GM18507 (cell line): ENCODE measurements around the gene RAB5IF.
A peak's percentile ranks its signal among the peaks of the same experiment; 100 is the strongest.
"Not testable (repeated sequence)": the region's sequence is repeated elsewhere in the genome, so short reads cannot be mapped to it uniquely, and the experiment has no call there.

Source experiments
- DNase-seq: peaks from one replicate; pipeline ENCODE4 v3.0.0; 2011; ENCODE audit warnings: low read depth; ENCODE audit not compliant: insufficient read length; ENCODE audit errors: extremely low spot score
- FAIRE-seq: peaks from 2 replicates; lab custom pipeline; 2011; peaks lifted over from hg19 to GRCh38; lab: Jason Lieb, UNC

Gene RAB5IF

DNA sequence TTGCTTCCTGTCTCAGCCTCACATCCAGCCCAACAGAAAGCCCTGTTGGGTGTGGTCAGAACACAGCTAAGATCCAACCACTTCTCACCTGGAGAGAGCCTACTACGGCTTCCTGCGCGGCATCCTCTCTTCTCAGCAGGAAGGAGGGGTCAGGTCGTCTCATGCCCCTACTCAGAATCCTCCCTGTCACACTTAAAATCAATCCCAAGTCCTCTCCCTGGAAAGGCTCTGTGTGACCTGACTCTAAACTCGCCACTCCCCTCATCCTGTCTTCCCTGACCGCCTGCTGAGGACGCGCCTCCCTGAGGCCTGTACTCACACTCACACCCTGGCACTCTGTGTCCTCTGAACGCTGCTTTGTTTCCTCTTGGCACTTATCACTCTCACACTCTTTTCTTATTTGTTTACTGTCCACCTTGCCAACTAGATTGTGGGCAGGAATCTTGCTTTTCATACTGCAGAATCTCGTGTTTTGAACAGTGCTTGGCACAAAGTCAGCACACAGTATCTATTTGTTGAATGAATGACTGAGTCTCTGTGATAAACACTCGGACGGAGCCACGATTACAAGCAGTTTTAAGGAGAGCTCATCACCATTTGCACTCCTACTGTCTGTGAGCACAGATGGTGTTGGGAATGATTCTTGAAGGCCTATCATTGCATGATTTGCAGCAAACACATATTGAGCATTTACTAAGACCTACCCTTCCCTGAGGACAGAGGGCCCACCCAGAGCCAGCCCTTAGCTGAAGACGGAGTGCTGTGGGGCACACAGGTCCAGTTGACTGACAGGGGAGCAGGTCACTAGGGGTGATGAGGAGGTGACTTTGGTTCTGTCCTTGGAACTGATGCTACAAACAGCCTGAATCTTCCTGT, 18.7 kb downstream of the RAB5IF start:
- no peak for DNase-seq
- no peak for FAIRE-seq

DNA sequence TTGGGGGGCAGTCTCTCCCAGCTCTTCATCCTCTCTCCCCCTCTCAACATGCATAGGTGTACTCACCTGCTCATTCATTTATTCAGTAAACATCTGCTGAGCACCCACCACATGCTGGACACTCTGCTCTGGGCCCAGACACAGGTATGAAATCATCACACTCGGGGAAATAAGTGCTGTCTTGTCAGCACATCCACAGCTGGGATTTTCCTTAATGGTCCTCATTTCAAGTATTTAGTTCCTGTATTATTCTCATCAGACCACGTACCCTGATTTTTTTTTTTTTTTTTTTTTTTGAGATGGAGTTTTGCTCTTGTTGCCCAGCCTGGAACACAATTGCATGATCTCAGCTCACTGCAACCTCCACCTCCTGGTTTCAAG, 19.4 kb downstream of the RAB5IF start:
- DNase-seq (no peak), FAIRE-seq (no peak)

DNA sequence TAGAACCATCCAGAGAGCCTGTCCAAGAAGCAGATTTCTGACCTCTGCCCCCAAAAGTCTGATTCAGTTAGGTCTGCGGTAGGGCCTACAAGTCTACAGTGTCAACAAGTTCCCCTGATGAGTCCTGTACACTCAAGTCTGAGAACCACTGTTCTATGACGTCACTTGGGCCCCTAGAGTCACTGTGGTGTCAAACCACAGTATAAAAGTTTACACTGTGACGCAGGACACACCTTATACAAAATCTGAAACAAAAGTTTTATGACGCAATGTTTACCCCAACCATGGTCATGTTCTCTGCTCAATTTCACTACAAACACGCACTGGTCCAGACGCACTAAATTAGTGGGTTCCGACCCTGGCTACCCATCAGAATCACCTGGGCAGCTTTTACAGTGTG, 22.5 kb downstream of the RAB5IF start:
- DNase-seq (no peak), FAIRE-seq (no peak)

DNA sequence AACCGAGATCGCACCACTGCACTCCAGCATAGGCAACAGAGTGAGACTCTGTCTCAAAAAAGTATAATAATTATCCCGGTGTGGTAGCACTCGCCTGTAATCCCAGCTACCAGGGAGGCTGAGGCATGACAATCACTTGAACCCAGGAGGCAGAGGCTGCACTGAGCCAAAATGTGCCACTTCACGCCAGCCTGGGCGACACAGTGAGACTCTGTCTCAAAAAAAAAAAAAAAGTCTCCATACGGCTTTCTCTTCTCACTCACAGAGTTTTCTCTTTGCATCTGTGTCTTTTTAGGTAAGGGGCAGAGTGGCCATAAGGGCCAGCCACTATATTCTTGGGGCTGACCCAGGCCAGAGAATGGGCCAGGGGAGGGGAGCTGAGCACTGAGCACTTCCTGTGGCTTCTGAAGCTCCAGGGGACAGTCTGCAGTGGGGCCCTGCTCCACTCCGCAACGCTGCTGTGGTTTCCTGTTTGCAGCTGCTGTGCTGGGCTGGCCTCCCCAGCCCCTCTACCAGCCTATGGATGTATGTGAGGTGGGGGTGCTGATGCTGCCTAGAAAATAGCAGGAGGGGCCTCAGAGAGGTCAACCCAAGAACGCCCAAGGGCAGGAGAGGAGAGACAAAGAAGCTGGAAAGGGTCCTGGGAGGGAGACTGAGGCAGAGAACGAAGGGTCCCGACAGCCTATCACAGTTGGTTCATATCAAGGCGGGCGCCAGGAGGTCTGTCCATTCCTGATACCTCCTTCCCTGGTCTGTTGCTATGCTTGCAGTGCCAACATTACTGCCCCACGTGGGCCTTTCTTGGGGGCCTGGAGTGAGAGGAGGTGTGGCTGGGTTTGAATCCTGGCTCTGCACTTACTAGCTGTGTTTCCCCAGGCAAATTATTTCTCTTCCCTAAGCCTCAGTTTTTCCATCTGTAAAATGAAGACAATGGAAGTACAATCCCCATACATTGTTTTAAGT, 24.4 kb downstream of the RAB5IF start:
- no peak for DNase-seq
- FAIRE-seq, result peak; percentile 15

DNA sequence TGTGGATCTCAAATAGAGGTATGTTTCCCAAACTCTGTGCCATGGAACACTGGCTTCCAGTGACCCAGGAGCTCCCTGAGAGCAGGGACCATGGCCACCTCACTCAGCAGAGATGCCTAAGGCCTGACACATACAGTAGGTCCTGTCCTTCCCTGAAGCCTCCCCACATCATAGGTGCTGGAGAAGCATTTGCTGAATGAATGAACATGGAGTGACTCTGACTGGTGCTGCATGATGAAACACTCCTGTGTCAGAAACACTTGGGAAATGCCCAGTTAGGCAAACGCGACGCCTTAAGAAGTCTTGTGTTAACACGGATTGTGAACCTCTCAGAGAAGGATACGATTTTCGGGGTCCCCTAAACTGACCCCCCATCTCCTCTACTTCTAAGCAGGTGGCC, 26.1 kb downstream of the RAB5IF start:
- FAIRE-seq (no peak), DNase-seq (no peak)

DNA sequence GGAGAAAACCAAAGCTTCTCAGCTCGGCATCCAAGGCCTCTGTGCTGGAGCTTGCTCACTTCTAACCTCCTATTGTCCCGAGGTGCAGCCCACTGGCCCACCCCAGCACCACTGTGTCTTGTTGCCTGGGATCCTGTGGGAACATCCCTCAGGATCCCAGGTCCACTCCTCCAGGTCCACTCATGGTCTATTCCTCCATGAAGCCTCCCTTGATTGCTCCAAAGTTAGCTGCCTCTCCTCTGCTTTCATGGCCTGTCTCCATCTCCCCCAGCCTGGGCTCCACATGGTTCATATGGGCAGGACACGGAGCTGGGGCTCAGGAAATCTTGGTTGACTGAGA, 26.5 kb downstream of the RAB5IF start:
- no peak for DNase-seq
- no peak for FAIRE-seq

DNA sequence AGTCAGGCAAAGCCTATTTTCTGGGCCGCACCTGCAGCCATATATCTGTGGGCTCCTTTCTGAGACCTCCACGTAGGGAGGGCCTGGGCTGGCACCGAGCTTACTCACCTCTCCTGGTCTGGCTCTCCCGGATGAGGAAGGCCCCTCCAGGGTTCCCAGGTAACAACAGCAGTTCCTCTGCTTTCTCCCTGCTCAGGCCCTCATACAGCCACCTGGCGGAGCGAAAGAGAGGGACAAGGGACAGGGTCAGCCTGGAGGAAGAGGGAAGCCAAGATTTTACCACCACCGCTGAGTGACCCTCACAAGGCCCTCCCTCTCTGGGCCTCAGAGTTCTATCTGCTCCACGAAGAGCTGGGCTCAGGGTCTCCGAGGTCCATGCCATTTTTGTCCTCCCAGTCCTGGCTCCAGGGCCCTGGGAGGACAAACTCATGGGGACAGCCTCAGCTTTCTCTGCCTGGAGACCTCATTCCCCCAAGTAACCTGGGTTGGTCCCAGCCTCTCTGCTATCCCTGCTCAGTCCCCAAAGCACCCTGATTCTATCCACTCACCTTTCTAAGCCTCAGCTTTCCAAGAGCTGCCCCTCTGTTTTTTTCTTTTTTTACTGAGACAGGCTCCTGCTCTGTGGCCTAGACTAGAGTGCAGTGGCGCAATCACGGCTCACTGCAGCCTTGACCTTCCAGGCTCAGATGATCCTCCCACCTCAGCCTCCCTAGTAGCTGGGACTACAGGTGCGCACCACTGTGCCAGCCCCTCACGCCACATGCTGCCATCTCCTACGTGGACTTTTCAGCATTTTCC, 27.1 kb downstream of the RAB5IF start:
- no peak for DNase-seq
- no peak for FAIRE-seq

DNA sequence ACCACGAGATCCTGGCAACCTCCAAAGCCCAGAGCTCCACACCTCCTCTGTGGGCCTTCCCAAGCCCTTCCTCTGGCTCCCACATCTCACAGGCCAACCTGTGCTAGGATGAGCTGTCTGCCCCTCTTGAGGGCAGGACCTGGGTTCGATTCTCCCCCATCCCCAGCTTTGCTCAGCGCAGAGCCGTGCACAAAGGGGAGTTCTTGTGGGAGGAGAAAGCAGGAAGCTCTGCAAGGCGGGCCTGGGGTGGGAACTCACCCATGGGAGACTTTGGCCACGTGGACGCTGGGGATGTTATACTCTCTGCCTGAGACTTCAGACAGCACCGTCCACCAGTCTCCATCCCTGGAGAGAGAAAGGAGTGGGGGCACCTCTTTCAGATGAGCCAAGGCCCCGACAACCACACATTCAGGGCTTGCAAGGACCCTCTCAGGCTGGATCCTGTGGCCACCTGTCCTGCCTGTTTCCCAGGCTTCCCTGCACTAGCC, 27.8 kb downstream of the RAB5IF start:
- DNase-seq, result no peak
- FAIRE-seq, result no peak

DNA sequence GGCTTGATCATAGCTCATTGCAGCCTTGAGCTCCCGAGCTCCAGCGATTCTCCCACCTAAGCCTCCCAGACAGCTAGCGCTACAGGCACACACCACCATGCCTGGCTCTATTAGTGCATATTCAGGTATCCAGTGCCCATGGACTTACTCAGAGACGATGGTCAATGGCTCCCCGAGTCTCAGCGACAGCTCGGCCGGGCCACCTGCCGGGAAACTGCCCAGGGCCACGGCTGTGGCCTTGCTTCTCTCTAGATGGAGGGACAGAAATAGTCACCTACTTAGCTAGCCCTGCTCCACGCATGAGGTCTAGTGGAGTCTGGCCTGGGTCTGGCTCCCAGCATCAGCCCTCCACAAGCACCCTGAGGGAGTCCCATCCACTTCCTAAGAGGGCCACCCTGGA, 28.8 kb downstream of the RAB5IF start:
- FAIRE-seq, result no peak
- DNase-seq, result no peak

DNA sequence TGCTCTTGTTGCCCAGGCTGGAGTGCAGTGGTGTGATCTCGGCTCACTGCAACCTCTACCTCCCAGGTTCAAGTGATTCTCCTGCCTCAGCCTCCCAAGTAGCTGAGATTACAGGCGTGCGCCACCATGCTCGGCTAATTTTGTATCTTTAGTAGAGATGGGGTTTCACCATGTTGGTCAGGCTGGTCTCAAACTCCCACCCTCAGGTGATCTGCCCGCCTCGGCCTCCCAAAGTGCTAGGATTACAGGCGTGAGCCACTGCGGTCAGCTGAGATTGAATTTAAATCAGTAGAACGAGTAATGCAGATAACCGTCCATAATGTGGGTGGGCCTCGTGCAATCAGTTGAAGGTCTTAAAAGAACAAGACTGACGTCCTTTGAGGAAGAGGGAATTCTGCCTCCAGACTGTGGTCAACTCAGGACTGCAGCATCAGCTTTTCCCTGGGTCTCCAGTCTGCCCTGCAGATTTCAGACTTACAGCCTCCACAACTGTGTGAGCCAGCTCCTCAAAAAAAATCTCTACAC, 33.4 kb downstream of the RAB5IF start:
- DNase-seq, FAIRE-seq: not testable (repeated sequence)

DNA sequence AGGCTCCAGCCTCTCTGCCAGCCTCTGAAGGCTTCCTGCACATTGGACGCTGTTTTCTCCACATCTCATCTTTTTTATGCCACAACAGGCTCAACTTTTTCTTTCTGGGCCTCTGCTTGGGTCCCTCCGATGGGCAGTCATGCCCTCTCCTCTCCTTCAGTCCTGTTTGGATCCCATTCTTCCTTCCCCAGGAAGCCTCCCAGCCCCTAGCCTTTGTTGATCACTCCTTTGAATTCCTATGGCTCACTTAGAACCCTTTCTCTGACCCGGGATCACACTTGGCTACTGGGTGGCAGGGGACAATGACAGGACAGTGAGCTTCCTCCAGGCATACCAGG, 35.9 kb downstream of the RAB5IF start:
- DNase-seq (no peak), FAIRE-seq (no peak)

DNA sequence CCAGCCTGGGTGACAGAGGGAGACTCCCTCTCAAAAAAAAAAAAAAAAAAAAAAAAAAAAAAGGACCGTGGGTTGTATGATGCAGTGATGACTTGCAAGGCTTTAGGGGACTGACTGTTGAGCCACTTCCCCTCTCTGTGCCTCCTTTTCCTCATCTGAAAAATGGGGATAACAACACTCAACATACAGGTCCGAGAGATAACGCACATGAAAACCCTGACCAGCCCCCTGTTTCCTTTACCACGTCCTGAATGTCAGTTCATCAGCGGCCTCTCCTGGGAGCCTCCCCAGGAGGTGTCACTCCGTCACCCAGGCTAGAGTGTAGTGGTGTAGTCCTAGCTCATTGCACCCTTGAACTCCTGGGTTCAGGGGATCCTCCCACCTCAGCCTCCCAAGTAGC, 36.6 kb downstream of the RAB5IF start:
- no peak for DNase-seq
- FAIRE-seq, result no peak

DNA sequence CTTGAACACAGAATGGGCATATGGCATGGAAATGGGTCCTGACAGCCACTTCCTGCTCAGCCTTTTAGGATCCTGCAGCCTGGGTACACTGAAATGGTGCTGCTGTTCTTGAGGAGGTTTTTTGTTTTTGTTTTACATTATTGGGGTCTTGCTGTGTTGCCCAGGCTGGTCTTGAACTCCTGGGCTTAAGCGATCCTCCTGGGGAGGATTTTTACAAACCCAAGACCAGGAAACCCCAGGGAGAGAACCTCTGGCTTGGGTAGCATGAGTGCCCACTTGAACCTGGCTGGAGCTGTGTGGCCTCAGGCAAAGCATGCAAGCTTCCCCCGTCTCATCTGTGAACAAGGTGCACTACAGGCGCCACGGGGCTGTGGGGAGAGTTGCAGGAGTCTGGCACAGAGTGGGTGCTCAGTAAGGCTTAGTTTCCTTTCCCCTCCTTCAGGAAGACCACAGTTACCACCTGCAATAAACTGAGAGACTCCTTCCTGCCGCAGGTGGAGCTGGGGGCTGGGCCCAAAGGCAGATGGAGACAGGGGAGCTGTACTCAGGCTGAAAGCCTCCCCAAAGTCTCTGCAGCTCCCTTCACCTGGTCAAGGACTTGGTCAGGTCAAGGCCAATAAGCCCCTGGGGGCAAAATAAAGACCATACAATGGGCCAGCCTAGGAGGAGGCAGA, 38.6 kb downstream of the RAB5IF start:
- FAIRE-seq (no peak), DNase-seq (no peak)

DNA sequence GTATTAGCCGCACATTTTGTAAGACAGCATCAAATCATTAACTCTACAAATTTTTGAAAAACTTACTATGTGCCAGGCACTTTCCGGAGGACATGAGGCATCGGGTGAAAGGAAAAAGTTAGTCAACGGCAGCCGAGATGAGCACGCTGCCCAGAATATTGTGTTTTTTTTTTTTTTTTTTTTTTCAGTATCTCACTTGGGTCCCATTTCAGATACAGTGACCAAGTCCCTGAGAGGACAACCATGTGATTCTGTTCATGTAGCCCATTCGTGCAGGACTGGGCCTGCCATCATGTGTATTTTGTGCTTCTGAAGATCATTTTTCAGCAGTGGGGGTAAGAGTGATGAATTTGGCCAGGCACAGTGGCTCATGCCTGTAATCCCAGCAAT, 39.1 kb downstream of the RAB5IF start:
- no peak for FAIRE-seq
- no peak for DNase-seq

DNA sequence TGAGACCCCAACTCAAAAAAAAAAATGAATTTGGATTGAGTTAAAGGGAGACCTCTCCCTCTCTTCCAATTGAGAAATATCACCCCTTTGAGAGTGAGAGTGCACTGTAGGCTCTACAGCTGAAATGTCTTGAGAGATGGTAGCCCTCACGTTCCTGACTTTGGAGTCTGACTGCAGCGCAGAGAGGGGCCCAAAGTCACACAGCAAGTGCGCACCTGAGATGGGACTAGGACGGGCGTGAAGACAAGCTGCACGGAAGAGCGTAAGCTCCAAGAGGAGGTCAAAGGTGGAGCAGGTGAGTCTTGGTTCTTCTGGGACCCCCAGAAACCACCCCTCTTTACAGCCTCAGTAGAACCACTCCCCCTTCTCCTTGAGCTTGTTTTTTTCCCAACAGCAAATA, 39.8 kb downstream of the RAB5IF start:
- FAIRE-seq, result no peak
- DNase-seq, result no peak

DNA sequence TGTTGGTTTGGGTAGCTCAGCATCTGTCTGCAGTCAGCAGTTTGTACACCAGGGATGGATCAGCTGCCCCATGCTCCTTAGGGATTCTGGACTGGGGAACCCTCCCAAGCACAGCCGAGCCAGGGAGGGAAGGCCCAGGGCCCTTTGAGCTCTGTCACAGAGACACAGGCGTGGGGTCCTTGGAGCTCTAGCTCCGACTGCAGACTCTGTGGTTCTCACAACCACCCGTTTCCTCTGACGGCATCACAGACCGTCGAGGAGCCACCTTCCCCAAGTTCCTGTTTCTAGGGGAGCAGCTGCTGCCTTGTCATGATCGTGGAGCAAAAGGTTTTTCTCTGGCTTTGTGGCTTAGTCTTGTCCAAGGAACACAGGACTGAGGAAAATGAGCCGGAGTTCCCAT, 40.4 kb downstream of the RAB5IF start, which contains the start of gene SLA2:
TSS of gene SLA2 (minus strand) at position 199 of the 400 bp plus-strand sequence. CDS start 4,861 bp downstream, outside the sequence.
- peak; percentile 25 for DNase-seq
- FAIRE-seq, result peak; percentile 31

DNA sequence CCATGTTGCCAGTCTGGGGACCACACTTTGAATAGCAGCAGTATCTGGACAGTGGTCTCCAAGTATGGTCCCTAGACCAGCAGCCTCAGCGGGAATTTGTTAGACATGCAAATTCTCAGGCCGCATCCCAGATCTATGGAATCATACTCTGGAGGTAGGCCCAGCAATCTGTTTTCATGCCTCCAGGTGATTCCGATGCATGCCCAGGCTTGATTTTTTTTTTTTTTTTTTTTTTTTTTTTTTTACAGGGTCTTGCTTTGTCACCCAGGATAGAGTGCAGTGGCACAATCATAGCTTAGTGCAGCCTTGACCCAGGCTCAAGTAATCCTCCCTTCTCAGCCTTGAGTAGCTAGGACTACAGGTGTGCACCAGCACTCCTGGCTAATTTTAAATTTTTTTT, 41.1 kb downstream of the RAB5IF start:
- no peak for FAIRE-seq
- DNase-seq, result no peak

DNA sequence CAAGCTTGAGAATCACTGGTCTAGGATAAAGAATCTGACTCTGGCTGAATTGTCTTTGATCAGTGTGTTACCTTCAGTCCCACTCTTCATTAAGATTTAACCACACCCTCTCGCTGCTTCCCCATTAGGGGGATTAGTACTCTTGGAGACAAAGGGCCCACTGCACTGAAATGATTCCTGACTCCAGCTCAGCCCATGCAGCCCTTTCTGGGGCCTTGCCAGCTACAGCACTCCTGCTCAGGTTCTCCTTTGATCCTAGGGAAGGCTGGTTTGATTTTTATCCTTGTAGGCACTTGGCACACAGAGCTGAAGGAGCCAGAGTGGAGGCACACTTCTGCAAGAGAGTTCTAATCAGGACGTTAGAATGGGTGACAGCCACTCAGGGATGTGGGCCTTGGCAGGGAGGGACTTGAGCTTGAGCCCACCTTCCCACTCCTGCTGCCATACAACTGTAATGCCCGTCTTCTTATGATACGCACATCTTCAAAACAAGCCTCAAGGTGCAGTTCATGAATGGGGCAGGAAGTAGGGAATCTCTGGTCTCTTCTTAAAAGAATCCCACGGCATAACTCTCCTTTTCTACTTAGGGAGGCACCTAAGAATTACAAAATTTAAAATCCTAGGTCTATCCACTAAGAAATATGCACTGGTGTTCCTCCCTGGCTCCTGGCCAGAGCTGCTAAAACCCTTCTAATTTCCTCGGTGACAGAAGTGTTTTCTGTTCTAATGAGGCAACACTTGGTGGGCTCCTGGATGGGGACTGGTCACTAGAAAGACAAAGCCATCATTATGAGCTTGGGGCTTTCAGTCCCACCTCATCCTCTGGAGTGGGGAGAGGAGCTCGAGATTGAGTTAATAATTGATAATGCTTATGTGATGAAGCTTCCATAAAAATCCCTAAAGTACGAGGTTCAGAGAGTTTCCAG, 41.9 kb downstream of the RAB5IF start:
- no peak for FAIRE-seq
- no peak for DNase-seq
